ENCODE data around the gene SRC.

GRCh38 chr20:37299718-37300528 is 46.0 kb upstream of the SRC start:
- TF ChIP-seq POLR2A (IDR thresholded peaks at IDR 0.05) (no peak), CTCF (IDR thresholded peaks at IDR 0.05) (no peak), EP300 (IDR thresholded peaks at IDR 0.05) (no peak)

Data from tibial nerve (tissue), 4 donors.